Karpas-422 (cell line): ENCODE measurements around the gene OR6K6. TPM values are rescaled to one million over a fixed set of nuclear protein-coding genes. Genes with fewer than 3 reads are reported as not detected.

Experiments
- DNase-seq: peaks from one replicate; pipeline ENCODE4 v3.0.0-alpha.2; 2015
- H2AFZ ChIP-seq: fragments of 200-600 bp; sonication (generic); 2 replicates; pipeline ENCODE4 v1.6.1; 2014; ENCODE audit warnings: antibody characterized with exemption, low read length, mixed read lengths
- H3K27ac ChIP-seq: fragments of 200-600 bp; sonication (generic); 2 replicates; pipeline ENCODE4 v1.5.1; 2014; ENCODE audit warnings: mild to moderate bottlenecking, low read length, moderate library complexity
- H3K27me3 ChIP-seq: fragments of 200-600 bp; sonication (generic); 2 replicates; pipeline ENCODE4 v1.6.1; 2014; ENCODE audit warnings: low read length, mixed read lengths
- H3K36me3 ChIP-seq: fragments of 200-600 bp; sonication (generic); 2 replicates; pipeline ENCODE4 v1.6.1; 2014; ENCODE audit warnings: low read length, mixed read lengths; ENCODE audit not compliant: insufficient read depth
- H3K4me1 ChIP-seq: fragments of 200-600 bp; sonication (generic); 2 replicates; pipeline ENCODE4 v1.6.1; 2014; ENCODE audit warnings: mild to moderate bottlenecking, low read length, mixed read lengths
- H3K4me2 ChIP-seq: fragments of 200-600 bp; sonication (generic); 2 replicates; pipeline ENCODE4 v1.6.1; 2014; ENCODE audit warnings: low read length, low read depth, mild to moderate bottlenecking; ENCODE audit not compliant: poor library complexity, severe bottlenecking
- H3K4me3 ChIP-seq: fragments of 200-600 bp; sonication (generic); 2 replicates; pipeline ENCODE4 v1.5.1; 2014; ENCODE audit warnings: mild to moderate bottlenecking, antibody characterized with exemption, low read length, mixed read lengths
- H3K79me2 ChIP-seq: fragments of 200-600 bp; sonication (generic); 2 replicates; pipeline ENCODE4 v1.6.1; 2014; ENCODE audit warnings: mild to moderate bottlenecking, low read length, mixed read lengths
- H3K9ac ChIP-seq: fragments of 200-600 bp; sonication (generic); 2 replicates; pipeline ENCODE4 v1.6.0; 2014; ENCODE audit warnings: low read length
- H3K9me2 ChIP-seq: fragments of 200-600 bp; sonication (generic), shearing (Covaris generic); replicated peaks from 2 replicates; pipeline ENCODE4 v1.6.0; 2014; ENCODE audit warnings: mild to moderate bottlenecking, low read length, moderate library complexity; ENCODE audit not compliant: insufficient read depth
- H3K9me3 ChIP-seq: fragments of 300-700, 200-600 bp; sonication (generic); 2 replicates; pipeline ENCODE4 v1.6.1; 2014; ENCODE audit warnings: low read length, mixed read lengths
- H4K20me1 ChIP-seq: fragments of 200-600 bp; sonication (generic); 2 replicates; pipeline ENCODE4 v1.6.1; 2014; ENCODE audit warnings: mild to moderate bottlenecking, antibody characterized with exemption, low read length, low read depth; ENCODE audit not compliant: insufficient read depth
- total RNA-seq: library from RNA; depleted of rRNA; stranded (reverse); fragments of >200 nt; shearing (Covaris generic); gene quantifications from 2 replicates; pipeline ENCODE4 v1.2.3, GENCODE V29; 2014; ENCODE audit warnings: low replicate concordance; rRNA removed

OR6K6 gene
- not detected in 2 replicates for total RNA-seq

GRCh38 chr1:158754420-158754819, at the start of gene OR6K6:
Gene OR6K6, plus strand, starts transcription at chr1:158754720. Its CDS starts 168 bp downstream, at chr1:158754888.
- Histone ChIP-seq H3K9ac (no peak within 1 kb of the TSS), H3K36me3 (no peaks in the 10 kb centered on the region), H3K27ac (no peak within 1 kb of the TSS), H3K4me3 (no peak within 1 kb of the TSS), H2AFZ (no peak within 1 kb of the TSS), H3K9me3 (no peaks in the 10 kb centered on the region), H4K20me1 (no peaks in the 10 kb centered on the region), H3K79me2 (no peaks in the 10 kb centered on the region), H3K9me2 (no peaks in the 10 kb centered on the region), H3K27me3 (no peaks in the 10 kb centered on the region), H3K4me2 (no peak within 1 kb of the TSS), H3K4me1 (no peaks in the 10 kb centered on the region)
- no peak for DNase-seq

- H3K4me3 ChIP-seq, result no peak overlapping the region
- no peak overlapping the region for H3K4me2 ChIP-seq
- H4K20me1 ChIP-seq, result no peaks in the 10 kb centered on the region
- H3K27me3 ChIP-seq, result no peaks in the 10 kb centered on the region
- H3K27ac ChIP-seq, result no peak overlapping the region
- no peak overlapping the region for H2AFZ ChIP-seq
- H3K9ac ChIP-seq, result no peak overlapping the region
- no peaks in the 10 kb centered on the region for H3K79me2 ChIP-seq
- H3K36me3 ChIP-seq, result no peaks in the 10 kb centered on the region
- no peak for DNase-seq
- H3K9me2 ChIP-seq, result no peaks in the 10 kb centered on the region
- no peaks in the 10 kb centered on the region for H3K9me3 ChIP-seq
- no peaks in the 10 kb centered on the region for H3K4me1 ChIP-seq
Measured at GRCh38 chr1:158706096-158706495, 48.4 kb upstream of the OR6K6 start.

GRCh38 chr1:158711098-158711497, 43.4 kb upstream of the OR6K6 start:
- Histone ChIP-seq H3K4me3 (no peak overlapping the region), H3K9ac (no peak overlapping the region), H3K27me3 (no peaks in the 10 kb centered on the region), H3K4me1 (no peaks in the 10 kb centered on the region), H2AFZ (no peak overlapping the region), H3K27ac (no peak overlapping the region), H3K79me2 (no peaks in the 10 kb centered on the region), H4K20me1 (no peaks in the 10 kb centered on the region), H3K36me3 (no peaks in the 10 kb centered on the region), H3K9me3 (no peaks in the 10 kb centered on the region), H3K9me2 (no peaks in the 10 kb centered on the region), H3K4me2 (no peak overlapping the region)
- no peak for DNase-seq

- Histone ChIP-seq H3K9me3 (no peaks in the 10 kb centered on the region), H3K9ac (no peak overlapping the region), H3K9me2 (no peaks in the 10 kb centered on the region), H3K4me3 (no peak overlapping the region), H3K79me2 (no peaks in the 10 kb centered on the region), H3K27me3 (no peaks in the 10 kb centered on the region), H3K4me2 (no peak overlapping the region), H3K27ac (no peak overlapping the region), H2AFZ (no peak overlapping the region), H3K36me3 (no peaks in the 10 kb centered on the region), H4K20me1 (no peaks in the 10 kb centered on the region), H3K4me1 (no peaks in the 10 kb centered on the region)
- DNase-seq, result no peak
Measured at GRCh38 chr1:158714754-158715153, 39.8 kb upstream of the OR6K6 start.

- Histone ChIP-seq H2AFZ (no peak overlapping the region), H3K4me3 (no peak overlapping the region), H3K36me3 (no peaks in the 10 kb centered on the region), H3K79me2 (no peaks in the 10 kb centered on the region), H3K4me2 (no peak overlapping the region), H3K27me3 (no peaks in the 10 kb centered on the region), H3K4me1 (no peaks in the 10 kb centered on the region), H3K27ac (no peak overlapping the region), H3K9me2 (no peaks in the 10 kb centered on the region), H4K20me1 (no peaks in the 10 kb centered on the region), H3K9me3 (no peaks in the 10 kb centered on the region), H3K9ac (no peak overlapping the region)
- DNase-seq, result no peak
Measured at GRCh38 chr1:158716335-158716734, 38.2 kb upstream of the OR6K6 start.

GRCh38 chr1:158717344-158717743, 37.2 kb upstream of the OR6K6 start:
- H3K36me3 ChIP-seq, result no peaks in the 10 kb centered on the region
- H3K4me1 ChIP-seq, result no peaks in the 10 kb centered on the region
- no peak overlapping the region for H3K27ac ChIP-seq
- no peaks in the 10 kb centered on the region for H4K20me1 ChIP-seq
- H3K27me3 ChIP-seq, result no peaks in the 10 kb centered on the region
- H3K9me2 ChIP-seq, result no peaks in the 10 kb centered on the region
- no peak overlapping the region for H3K4me3 ChIP-seq
- H3K4me2 ChIP-seq, result no peak overlapping the region
- H3K9ac ChIP-seq, result no peak overlapping the region
- H3K79me2 ChIP-seq, result no peaks in the 10 kb centered on the region
- no peaks in the 10 kb centered on the region for H3K9me3 ChIP-seq
- H2AFZ ChIP-seq, result no peak overlapping the region
- no peak for DNase-seq

- Histone ChIP-seq H2AFZ (no peak overlapping the region), H3K4me2 (no peak overlapping the region), H3K9me3 (no peaks in the 10 kb centered on the region), H3K9me2 (no peaks in the 10 kb centered on the region), H3K79me2 (no peaks in the 10 kb centered on the region), H4K20me1 (no peaks in the 10 kb centered on the region), H3K9ac (no peak overlapping the region), H3K4me1 (no peaks in the 10 kb centered on the region), H3K27me3 (no peaks in the 10 kb centered on the region), H3K27ac (no peak overlapping the region), H3K36me3 (no peaks in the 10 kb centered on the region), H3K4me3 (no peak overlapping the region)
- DNase-seq, result no peak
Measured at GRCh38 chr1:158719664-158720063, 34.9 kb upstream of the OR6K6 start.

- Histone ChIP-seq H2AFZ (no peak within 1 kb of the TSS), H3K4me2 (no peak within 1 kb of the TSS), H3K9me3 (no peaks in the 10 kb centered on the region), H4K20me1 (no peaks in the 10 kb centered on the region), H3K4me3 (no peak within 1 kb of the TSS), H3K9ac (no peak within 1 kb of the TSS), H3K79me2 (no peaks in the 10 kb centered on the region), H3K36me3 (no peaks in the 10 kb centered on the region), H3K9me2 (no peaks in the 10 kb centered on the region), H3K4me1 (no peaks in the 10 kb centered on the region), H3K27ac (no peak within 1 kb of the TSS), H3K27me3 (no peaks in the 10 kb centered on the region)
- DNase-seq, result no peak
Measured at GRCh38 chr1:158720620-158721019, 33.9 kb upstream of the OR6K6 start, which contains the start of gene OR6K3. Gene OR6K3, minus strand, starts transcription at chr1:158720720. Its CDS starts 2,605 bp downstream, at chr1:158718115.

GRCh38 chr1:158724442-158724841, 30.1 kb upstream of the OR6K6 start:
- Histone ChIP-seq H3K27me3 (no peaks in the 10 kb centered on the region), H3K36me3 (no peaks in the 10 kb centered on the region), H3K9me3 (no peaks in the 10 kb centered on the region), H3K9me2 (no peaks in the 10 kb centered on the region), H3K4me1 (no peaks in the 10 kb centered on the region), H3K4me3 (no peak overlapping the region), H2AFZ (no peak overlapping the region), H3K27ac (no peak overlapping the region), H4K20me1 (no peaks in the 10 kb centered on the region), H3K79me2 (no peaks in the 10 kb centered on the region), H3K9ac (no peak overlapping the region), H3K4me2 (no peak overlapping the region)
- no peak for DNase-seq
